K562 (cell line): Measurements from ENCODE around the gene PEX7. TPM values are rescaled to one million over a fixed set of nuclear protein-coding genes. Genes with fewer than 3 reads are reported as not detected.

Source experiments
- ATF7 ChIP-seq: fragments of 450-650 bp; IDR thresholded peaks from 2 replicates; pipeline ENCODE4 v1.7.1; 2014; ENCODE audit warnings: mild to moderate bottlenecking, moderate library complexity
- DACH1 ChIP-seq: fragments of 450-650 bp; IDR thresholded peaks from 2 replicates; pipeline ENCODE4 v1.6.1; 2018; ENCODE audit not compliant: partially characterized antibody
- E2F3 ChIP-seq: fragments of 250-450 bp; sonication (Bioruptor Pico); IDR thresholded peaks from 2 replicates; pipeline ENCODE4 v1.4.0; 2020; ENCODE audit warnings: mild to moderate bottlenecking
- E2F5 ChIP-seq: sonication (generic); formaldehyde crosslinking; IDR thresholded peaks from 2 replicates; pipeline ENCODE4 v1.8.0; 2022; ENCODE audit warnings: mild to moderate bottlenecking, missing genetic modification reagents
- ELF2 ChIP-seq: fragments of 250-450 bp; sonication (Bioruptor Pico); IDR thresholded peaks from 2 replicates; pipeline ENCODE4 v1.5.0; 2021; ENCODE audit warnings: mild to moderate bottlenecking
- KDM1A ChIP-seq, 2 experiments: fragments of 450-650 bp; IDR thresholded peaks; 2 replicates each; pipeline ENCODE4 v1.6.1; 2016; ENCODE audit warnings: mild to moderate bottlenecking in 2 of 2
- MLLT1 ChIP-seq, 2 experiments: fragments of 450-650 bp; IDR thresholded peaks; 2 replicates each; pipeline ENCODE4 v1.6.1; 2016
- MXI1 ChIP-seq: IDR thresholded peaks from 2 replicates; pipeline ENCODE4 v1.6.1; 2011; ENCODE audit warnings: low read depth, mild to moderate bottlenecking, improper control_type of control experiment, low read length
- NONO ChIP-seq, 2 experiments: fragments of 200-400 bp in 1 of 2; fragments of 450-650 bp in 1 of 2; formaldehyde crosslinking in 1 of 2; IDR thresholded peaks; 2 replicates each; pipeline ENCODE4 v1.6.1; 2017; ENCODE audit warnings: low read depth in 2 of 2, mild to moderate bottlenecking in 2 of 2, moderate library complexity in 2 of 2, low read length in 1 of 2
- NR1H2 ChIP-seq: sonication (generic); formaldehyde crosslinking; IDR thresholded peaks from 2 replicates; pipeline ENCODE4 v1.4.0; 2020; ENCODE audit warnings: mild to moderate bottlenecking, missing genetic modification reagents
- POLR2G ChIP-seq: fragments of 200-400 bp; formaldehyde crosslinking; IDR thresholded peaks from 2 replicates; pipeline ENCODE4 v1.6.1; 2017; ENCODE audit warnings: low read depth, mild to moderate bottlenecking, antibody characterized with exemption, low read length, moderate library complexity
- SIRT6 ChIP-seq: IDR thresholded peaks from one replicate; pipeline ENCODE4 v1.6.1; 2012; ENCODE audit warnings: low read depth, mild to moderate bottlenecking, control low read depth, inconsistent platforms, low read length, moderate library complexity
- SRSF3 ChIP-seq: fragments of 200-400 bp; formaldehyde crosslinking; IDR thresholded peaks from 2 replicates; pipeline ENCODE4 v1.6.1; 2016; ENCODE audit warnings: mild to moderate bottlenecking, low read length, moderate library complexity; ENCODE audit not compliant: insufficient read depth
- ZBTB17 ChIP-seq: fragments of 450-650 bp; formaldehyde crosslinking; IDR thresholded peaks from 2 replicates; pipeline ENCODE4 v1.4.0; 2020; ENCODE audit warnings: mild to moderate bottlenecking
- ZEB2 ChIP-seq: fragments of 450-650 bp; IDR thresholded peaks from 2 replicates; pipeline ENCODE4 v1.6.1; 2016
- ZNF212 ChIP-seq: fragments of 450-650 bp; formaldehyde crosslinking; IDR thresholded peaks from 2 replicates; pipeline ENCODE4 v1.4.0; 2020; ENCODE audit warnings: mild to moderate bottlenecking
- ZNF263 ChIP-seq: sonication (generic); formaldehyde crosslinking; IDR thresholded peaks from 2 replicates; pipeline ENCODE4 v1.8.0; 2022; ENCODE audit warnings: mild to moderate bottlenecking, missing genetic modification reagents, borderline replicate concordance
- polyA plus RNA-seq, 8 experiments: library from polyadenylated mRNA; depleted of rRNA in 4 of 8; stranded (reverse) in 5 of 8; unstranded in 3 of 8; fragments of >200 nt; fragmentation: Nextera tagmentation in 2 of 8; fragmentation: Illumina TruSeq in 1 of 8; extraction: Ambion mirVana in 2 of 8; extraction: Trizol in 1 of 8; gene quantifications; 2 replicates each; pipeline versions ENCODE4 v1.2.1 to v1.2.3, GENCODE V29; 2011 to 2014; ENCODE audit warnings: inconsistent platforms in 1 of 8, missing spikeins in 1 of 8
- total RNA-seq, 7 experiments: library from RNA; depleted of rRNA in 6 of 7; stranded (reverse); fragments of >200 nt in 6 of 7; fragmentation: Illumina TruSeq in 2 of 7; extraction: Trizol in 2 of 7; gene quantifications; 2 replicates each; pipeline versions ENCODE4 v1.2.1 to v1.2.3, GENCODE V29; 2011 to 2021; ENCODE audit warnings: low replicate concordance in 1 of 7
- TF ChIP-seq, protein P1 (sequence below): sonication (generic); formaldehyde crosslinking; IDR thresholded peaks from 2 replicates; pipeline ENCODE4 v1.9.0; 2022; ENCODE audit warnings: mild to moderate bottlenecking, missing genetic modification reagents
- TF ChIP-seq, protein P2 (sequence below), 2 experiments: fragments of 250-450 bp in 1 of 2; fragments of 450-650 bp in 1 of 2; sonication (Bioruptor Pico) in 1 of 2; IDR thresholded peaks; 2 replicates each; pipeline versions ENCODE4 v1.6.1 to v1.8.0; 2016 to 2021; ENCODE audit warnings: mild to moderate bottlenecking in 2 of 2, moderate library complexity in 2 of 2, missing compliant biosample characterization in 1 of 2, missing genetic modification characterization in 1 of 2
- TF ChIP-seq, protein P3 (sequence below): fragments of 250-450 bp; sonication (Bioruptor Pico); IDR thresholded peaks from 2 replicates; pipeline ENCODE4 v1.8.0; 2022; ENCODE audit warnings: moderate library complexity, mild to moderate bottlenecking, inconsistent platforms
- TF ChIP-seq, protein P4 (sequence below), 3 experiments: fragments of 200-800 bp in 1 of 3; sonication (Bioruptor generic) in 1 of 3; sonication (generic) in 1 of 3; formaldehyde crosslinking in 1 of 3; IDR thresholded peaks; 2 replicates each; pipeline versions ENCODE4 v1.6.1 to v1.8.0; 2016 to 2022; ENCODE audit warnings: mild to moderate bottlenecking in 2 of 3, missing compliant biosample characterization in 2 of 3, missing genetic modification characterization in 2 of 3, missing genetic modification reagents in 1 of 3

PEX7 gene
- total and polyA plus RNA-seq, 9 of the 15 experiments (the other 6 are each of a cell fraction or from before 2014, with no cell fraction given) = 1.6 to 12.9 (median 9.1) TPM

- TF ChIP-seq ZBTB17 (CRISPR knock-in tag) (no peak; the same call in 1 of the 2 replicates), MLLT1 (IDR thresholded peaks at IDR 0.05) (no peak), NR1H2 (no peak), ELF2 (peak; percentile 86), ZNF263 (no peak), SIRT6 (no peak), ZNF212 (CRISPR knock-in tag) (no peak), ZEB2 (no peak), E2F5 (CRISPR knock-in tag) (no peak), ATF7 (peak; percentile 33; the same call in 1 of the 2 replicates), E2F3 (CRISPR knock-in tag) (no peak), MXI1 (no peak), POLR2G (peak; percentile 88), KDM1A (IDR thresholded peaks at IDR 0.05) (peak in 1 of 2 experiments; percentile 73; a peak in 2 of 4 replicates), DACH1 (no peak), SRSF3 (no peak), NONO (IDR thresholded peaks at IDR 0.05; ENCODE audit: low read depth in 2 of 2, low read length in 1 of 2) (peak; percentile 51 to 88; a peak in 3 of 4 replicates)
- TF ChIP-seq, protein P1, sequence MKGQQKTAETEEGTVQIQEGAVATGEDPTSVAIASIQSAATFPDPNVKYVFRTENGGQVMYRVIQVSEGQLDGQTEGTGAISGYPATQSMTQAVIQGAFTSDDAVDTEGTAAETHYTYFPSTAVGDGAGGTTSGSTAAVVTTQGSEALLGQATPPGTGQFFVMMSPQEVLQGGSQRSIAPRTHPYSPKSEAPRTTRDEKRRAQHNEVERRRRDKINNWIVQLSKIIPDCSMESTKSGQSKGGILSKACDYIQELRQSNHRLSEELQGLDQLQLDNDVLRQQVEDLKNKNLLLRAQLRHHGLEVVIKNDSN (CRISPR knock-in tag) = peak; percentile 95
- TF ChIP-seq, protein P2, sequence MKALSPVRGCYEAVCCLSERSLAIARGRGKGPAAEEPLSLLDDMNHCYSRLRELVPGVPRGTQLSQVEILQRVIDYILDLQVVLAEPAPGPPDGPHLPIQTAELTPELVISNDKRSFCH (CRISPR knock-in tag; IDR thresholded peaks at IDR 0.05) = no peak
- TF ChIP-seq, protein P2 (tag; IDR thresholded peaks at IDR 0.05) = no peak
- TF ChIP-seq, protein P3, sequence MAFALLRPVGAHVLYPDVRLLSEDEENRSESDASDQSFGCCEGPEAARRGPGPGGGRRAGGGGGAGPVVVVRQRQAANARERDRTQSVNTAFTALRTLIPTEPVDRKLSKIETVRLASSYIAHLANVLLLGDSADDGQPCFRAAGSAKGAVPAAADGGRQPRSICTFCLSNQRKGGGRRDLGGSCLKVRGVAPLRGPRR (CRISPR knock-in tag) = no peak
- TF ChIP-seq, protein P4, sequence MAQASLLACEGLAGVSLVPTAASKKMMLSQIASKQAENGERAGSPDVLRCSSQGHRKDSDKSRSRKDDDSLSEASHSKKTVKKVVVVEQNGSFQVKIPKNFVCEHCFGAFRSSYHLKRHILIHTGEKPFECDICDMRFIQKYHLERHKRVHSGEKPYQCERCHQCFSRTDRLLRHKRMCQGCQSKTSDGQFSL (CRISPR knock-in tag; IDR thresholded peaks at IDR 0.05) = peak; percentile 26; the same call in 1 of the 2 replicates
- TF ChIP-seq, protein P4 (tag; IDR thresholded peaks at IDR 0.05) = no peak
Measured at GRCh38 chr6:136822376-136823127, at the start of gene PEX7 (continued).
